PFSK-1 (cell line): Measurements from ENCODE around the gene BAG2.

Source experiments
- FOXP2 ChIP-seq: optimal IDR thresholded peaks from 2 replicates; pipeline ENCODE3; 2011; ENCODE audit warnings: borderline replicate concordance, control low read depth, inconsistent platforms; ENCODE audit not compliant: insufficient read depth; ENCODE audit errors: extremely low read length, extremely low read depth
- POLR2AphosphoS5 ChIP-seq: IDR thresholded peaks from 2 replicates; pipeline ENCODE4 v1.6.1; 2012; ENCODE audit warnings: low read depth, mild to moderate bottlenecking, control low read depth, low read length, moderate library complexity
- SIN3A ChIP-seq: IDR thresholded peaks from 2 replicates; pipeline ENCODE4 v1.6.1; 2012; ENCODE audit warnings: mild to moderate bottlenecking, low read length, moderate library complexity, borderline replicate concordance; ENCODE audit not compliant: insufficient read depth
- TAF1 ChIP-seq: IDR thresholded peaks from 2 replicates; pipeline ENCODE4 v1.6.1; 2012; ENCODE audit warnings: low read length, control low read depth, borderline replicate concordance; ENCODE audit not compliant: insufficient read depth
- TF ChIP-seq, protein P1 (sequence below), 2 experiments: IDR thresholded peaks; 2 replicates each; pipeline versions ENCODE4 v1.6.1 to v1.8.0; 2011 to 2012; ENCODE audit warnings: low read depth in 2 of 2, low read length in 2 of 2, control low read depth in 1 of 2, inconsistent platforms in 1 of 2, mild to moderate bottlenecking in 1 of 2, moderate library complexity in 1 of 2; ENCODE audit not compliant: insufficient read depth in 1 of 2

BAG2 gene

DNA sequence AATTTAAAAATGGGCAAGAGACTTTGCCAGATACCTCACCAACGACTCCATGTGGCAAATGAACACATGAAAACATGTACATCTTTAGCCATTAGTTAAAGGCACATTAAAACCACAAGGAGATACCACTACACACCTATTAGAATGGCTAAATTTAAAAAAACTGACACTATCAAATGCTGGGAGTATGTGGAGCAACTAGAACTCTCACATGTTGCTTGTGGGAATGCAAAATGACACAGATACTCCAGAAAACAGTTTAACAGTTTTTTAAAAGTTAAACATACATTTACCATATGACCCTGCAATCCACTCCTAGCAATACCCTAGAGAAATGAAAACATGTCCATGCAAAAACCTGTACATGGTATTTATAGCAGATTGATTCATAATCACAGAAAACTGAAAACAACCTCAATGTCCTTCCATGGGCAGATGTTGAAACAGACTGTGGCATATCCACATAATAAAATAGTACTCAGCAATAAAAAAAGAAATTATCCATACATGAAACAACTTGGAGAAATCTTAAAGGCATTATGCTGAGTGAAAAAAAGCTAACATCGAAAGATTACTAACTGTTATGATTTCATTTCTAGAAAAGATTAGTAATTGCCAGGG lies 48.1 kb downstream of the BAG2 start:
- TF ChIP-seq FOXP2 = no peak
- TF ChIP-seq, protein P1, sequence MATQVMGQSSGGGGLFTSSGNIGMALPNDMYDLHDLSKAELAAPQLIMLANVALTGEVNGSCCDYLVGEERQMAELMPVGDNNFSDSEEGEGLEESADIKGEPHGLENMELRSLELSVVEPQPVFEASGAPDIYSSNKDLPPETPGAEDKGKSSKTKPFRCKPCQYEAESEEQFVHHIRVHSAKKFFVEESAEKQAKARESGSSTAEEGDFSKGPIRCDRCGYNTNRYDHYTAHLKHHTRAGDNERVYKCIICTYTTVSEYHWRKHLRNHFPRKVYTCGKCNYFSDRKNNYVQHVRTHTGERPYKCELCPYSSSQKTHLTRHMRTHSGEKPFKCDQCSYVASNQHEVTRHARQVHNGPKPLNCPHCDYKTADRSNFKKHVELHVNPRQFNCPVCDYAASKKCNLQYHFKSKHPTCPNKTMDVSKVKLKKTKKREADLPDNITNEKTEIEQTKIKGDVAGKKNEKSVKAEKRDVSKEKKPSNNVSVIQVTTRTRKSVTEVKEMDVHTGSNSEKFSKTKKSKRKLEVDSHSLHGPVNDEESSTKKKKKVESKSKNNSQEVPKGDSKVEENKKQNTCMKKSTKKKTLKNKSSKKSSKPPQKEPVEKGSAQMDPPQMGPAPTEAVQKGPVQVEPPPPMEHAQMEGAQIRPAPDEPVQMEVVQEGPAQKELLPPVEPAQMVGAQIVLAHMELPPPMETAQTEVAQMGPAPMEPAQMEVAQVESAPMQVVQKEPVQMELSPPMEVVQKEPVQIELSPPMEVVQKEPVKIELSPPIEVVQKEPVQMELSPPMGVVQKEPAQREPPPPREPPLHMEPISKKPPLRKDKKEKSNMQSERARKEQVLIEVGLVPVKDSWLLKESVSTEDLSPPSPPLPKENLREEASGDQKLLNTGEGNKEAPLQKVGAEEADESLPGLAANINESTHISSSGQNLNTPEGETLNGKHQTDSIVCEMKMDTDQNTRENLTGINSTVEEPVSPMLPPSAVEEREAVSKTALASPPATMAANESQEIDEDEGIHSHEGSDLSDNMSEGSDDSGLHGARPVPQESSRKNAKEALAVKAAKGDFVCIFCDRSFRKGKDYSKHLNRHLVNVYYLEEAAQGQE (IDR thresholded peaks at IDR 0.05; ENCODE audit: insufficient read depth in 1 of 2, low read depth in 2 of 2, low read length in 2 of 2) = no peak

DNA sequence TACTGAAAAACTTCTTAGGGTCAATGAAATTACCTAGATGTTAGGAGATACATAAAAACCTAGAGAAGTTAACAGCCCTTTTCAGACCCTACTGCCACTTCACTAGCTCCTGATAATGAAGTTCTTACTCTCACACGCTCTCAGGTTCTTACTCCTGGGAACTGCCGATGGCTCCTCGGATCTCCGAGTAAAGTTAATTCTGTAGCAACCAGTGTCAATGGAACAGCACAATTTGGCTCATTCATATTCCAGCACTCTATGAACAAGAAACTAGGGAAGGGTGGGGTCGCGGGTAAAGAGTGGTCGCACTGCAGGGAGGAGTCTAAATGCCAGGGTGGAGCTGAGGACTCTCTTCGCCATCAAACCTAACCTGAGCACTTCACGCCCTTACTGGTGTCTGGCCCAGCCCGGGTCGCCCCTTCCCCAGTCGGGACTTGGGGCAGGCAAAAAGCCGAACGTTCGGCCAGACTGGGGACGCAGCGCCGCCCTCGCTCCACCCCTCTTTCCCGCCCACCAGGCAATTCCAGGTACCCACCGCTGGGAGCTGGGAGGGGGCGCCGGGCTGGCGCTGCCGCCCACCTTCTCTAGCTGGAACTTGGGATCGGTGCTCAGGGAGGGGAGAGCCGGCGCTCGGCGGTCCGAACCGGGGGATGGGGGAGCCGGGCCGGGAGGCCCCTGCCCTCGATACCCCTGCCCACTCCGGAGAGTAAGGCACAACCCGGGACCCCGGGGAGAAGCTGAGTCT lies 49.2 kb downstream of the BAG2 start:
- TF ChIP-seq FOXP2 (no peak), TAF1 (no peak), SIN3A (0 out of 2 replicates have a peak, but pooled peaks have one; percentile 38)

DNA sequence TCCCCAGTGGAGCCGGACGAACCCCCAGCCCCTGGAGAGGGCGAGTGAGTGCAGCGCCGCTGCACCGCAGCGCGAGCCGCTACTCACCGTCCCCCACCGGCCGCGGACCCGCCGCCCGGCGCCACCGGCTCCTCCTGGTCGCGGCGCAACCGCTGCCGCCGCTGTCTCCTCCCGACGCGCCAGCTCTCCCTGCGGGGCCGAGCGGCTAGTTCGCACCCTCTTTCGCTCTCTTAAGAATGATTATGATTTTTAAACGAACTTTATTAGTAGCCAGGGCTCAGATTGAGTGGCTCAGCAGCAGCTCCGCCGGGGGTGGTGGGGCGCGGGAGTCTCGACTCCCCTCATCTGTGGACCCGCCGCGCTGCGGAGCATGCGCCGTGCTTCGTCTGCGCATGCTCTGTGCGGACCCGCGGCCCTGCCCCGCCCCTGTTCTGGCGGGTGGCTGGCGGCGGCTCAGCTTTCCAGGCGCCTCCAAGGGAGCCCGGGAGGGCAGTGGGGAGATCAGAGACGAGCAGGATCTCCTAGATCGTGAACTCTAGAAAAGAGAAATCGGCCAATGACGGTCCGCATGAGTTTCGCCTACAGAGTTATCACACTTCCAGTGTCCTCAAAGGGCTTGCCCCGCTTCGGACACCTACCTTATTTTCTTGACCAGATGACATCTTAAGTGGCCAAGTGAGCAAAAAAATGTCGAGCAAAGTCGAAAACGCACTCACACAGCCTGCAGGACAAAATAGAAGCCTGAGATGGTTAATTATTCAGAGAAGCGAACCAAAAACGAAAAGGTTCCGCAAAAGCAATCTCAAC lies 50.0 kb downstream of the BAG2 start, which contains the start of gene RAB23:
RAB23 (minus strand) TSS at position 372 of the 807 bp plus-strand sequence. CDS start 11,927 bp downstream, outside the sequence.
- TF ChIP-seq TAF1 = peak; percentile 81; the same call in 1 of the 2 replicates
- TF ChIP-seq, protein P1 (IDR thresholded peaks at IDR 0.05; ENCODE audit: insufficient read depth in 1 of 2, low read depth in 2 of 2, low read length in 2 of 2) = no peak
- TF ChIP-seq POLR2AphosphoS5 = peak; percentile 85; the same call in 1 of the 2 replicates
- peak; percentile 42; the same call in 1 of the 2 replicates for TF ChIP-seq SIN3A
- no peak for TF ChIP-seq FOXP2

DNA sequence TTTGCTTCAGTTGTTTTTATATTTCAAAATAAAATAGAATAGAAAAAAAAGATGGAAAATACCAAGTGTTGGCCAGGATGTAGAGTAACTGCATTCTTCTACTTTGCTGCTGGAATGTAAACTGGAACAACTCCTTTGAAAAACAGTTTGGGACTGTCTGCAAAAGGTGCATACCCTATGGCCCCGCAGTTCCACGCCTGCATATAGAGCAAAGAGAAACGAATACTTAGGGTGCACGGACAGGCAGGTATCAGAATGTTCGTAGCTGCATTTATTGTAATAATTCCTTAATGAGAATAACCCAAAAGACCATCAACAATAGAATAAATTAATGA lies 50.6 kb downstream of the BAG2 start:
- TF ChIP-seq FOXP2 (no peak), SIN3A (no peak), TAF1 (no peak), POLR2AphosphoS5 (no peak)
- TF ChIP-seq, protein P1 (IDR thresholded peaks at IDR 0.05; ENCODE audit: insufficient read depth in 1 of 2, low read depth in 2 of 2, low read length in 2 of 2) = no peak

DNA sequence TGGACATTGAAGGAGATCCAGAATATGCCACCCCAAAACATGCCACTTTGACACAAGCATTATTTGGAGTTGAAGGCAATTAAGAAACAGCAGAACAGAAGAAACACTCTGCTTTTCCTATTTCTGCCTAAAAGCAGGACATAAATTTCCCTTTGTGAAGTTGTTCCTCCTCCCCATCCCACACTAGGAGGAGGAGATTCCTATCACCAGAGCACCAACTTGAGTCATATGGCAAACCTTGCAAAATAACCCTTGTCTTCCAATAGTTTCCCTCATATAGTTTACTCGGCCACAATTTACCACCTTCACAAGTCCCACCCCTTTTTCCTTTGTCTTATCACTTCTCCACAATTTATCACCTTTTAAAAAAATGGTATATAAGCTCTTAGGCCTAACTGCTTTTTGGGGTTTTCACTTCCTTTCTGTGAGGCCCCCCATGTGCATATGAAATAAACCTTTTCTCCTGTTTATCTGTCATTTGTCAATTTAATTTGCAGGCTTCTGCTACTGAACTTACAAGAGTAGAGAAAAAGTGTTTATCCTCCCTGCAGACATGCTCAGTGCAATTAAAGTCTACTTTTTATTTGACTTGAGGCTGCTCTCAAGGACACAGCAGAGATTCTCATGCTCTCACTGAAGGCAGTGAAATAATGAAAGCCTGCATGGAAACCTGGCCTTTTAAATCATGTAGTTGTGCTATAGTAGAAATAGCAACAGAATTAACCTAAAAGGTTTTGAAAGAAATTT lies 52.8 kb downstream of the BAG2 start:
- no peak for TF ChIP-seq FOXP2
- TF ChIP-seq POLR2AphosphoS5 = no peak
- TF ChIP-seq, protein P1 (IDR thresholded peaks at IDR 0.05; ENCODE audit: insufficient read depth in 1 of 2, low read depth in 2 of 2, low read length in 2 of 2) = no peak
- no peak for TF ChIP-seq SIN3A
- no peak for TF ChIP-seq TAF1
